ENCODE results near the gene CCDC97. TPM values are rescaled to one million over a fixed set of nuclear protein-coding genes. Genes with fewer than 3 reads are reported as not detected.

Gene CCDC97
- total RNA-seq, 6 donors from 2014 or later: 22.0 to 36.7 (median 27.0) TPM

- H3K27ac ChIP-seq: peak overlapping the region in 2 of 4 donors; percentile 57 to 98
- DNase-seq: peak; percentile 62 to 77
Observed at GRCh38 chr19:41302624-41303351, 7.2 kb upstream of the CCDC97 start.

GRCh38 chr19:41303954-41304353 is 6.0 kb upstream of the CCDC97 start:
- DNase-seq: no peak
- H3K4me1 ChIP-seq: peaks cover 34 to 50% (median 39%) of the 10 kb centered on the region in 4 donors
- H3K27me3 ChIP-seq: no peaks in the 10 kb centered on the region
- TF ChIP-seq POLR2AphosphoS5 (IDR thresholded peaks at IDR 0.05): no peak
- TF ChIP-seq EP300 (IDR thresholded peaks at IDR 0.05): no peak
- no peak for TF ChIP-seq POLR2A (IDR thresholded peaks at IDR 0.05)
- no peak for TF ChIP-seq CTCF (IDR thresholded peaks at IDR 0.05)
- H3K4me3 ChIP-seq: no peak overlapping the region
- WGBS, 2 donors: 83 to 89% methylated on average over 10 to 14 of the region's 14 CpGs
- H3K27ac ChIP-seq: peak overlapping the region in 2 of 4 donors; percentile 57 to 98
- no peak for ATAC-seq (ENCODE audit: low FRiP score in 2 of 2)
- no peaks in the 10 kb centered on the region for H3K9me3 ChIP-seq
- H3K36me3 ChIP-seq: peaks cover 26 to 90% (median 61%) of the 10 kb centered on the region in 4 donors

More at GRCh38 chr19:41302624-41303351, 7.2 kb upstream of the CCDC97 start:
- Histone ChIP-seq H3K4me3 (no peak overlapping the region), H3K4me1 (peaks cover 34 to 50% (median 38%) of the 10 kb centered on the region in 4 donors), H3K27me3 (no peaks in the 10 kb centered on the region), H3K9me3 (no peaks in the 10 kb centered on the region), H3K36me3 (peaks cover 26 to 98% (median 61%) of the 10 kb centered on the region in 4 donors)
- TF ChIP-seq EP300 (IDR thresholded peaks at IDR 0.05) (no peak), POLR2A (IDR thresholded peaks at IDR 0.05) (peak in 2 of 4 donors; percentile 10 to 30)
- WGBS, 2 donors: 50 to 76% methylated on average over 20 to 21 of the region's 21 CpGs
- no peak for ATAC-seq (ENCODE audit: low FRiP score in 2 of 2)

- ATAC-seq (ENCODE audit: low FRiP score in 2 of 2) (no peak), DNase-seq (no peak)
- 77% methylated on average over 4 of the region's 4 CpGs for WGBS, 2 donors
- Histone ChIP-seq H3K9me3 (peaks cover 0 to under 1% (median 0%) of the 10 kb centered on the region in 4 donors), H3K27me3 (no peaks in the 10 kb centered on the region), H3K4me1 (peaks cover 31 to 46% (median 35%) of the 10 kb centered on the region in 4 donors), H3K36me3 (peaks cover 26 to 81% (median 61%) of the 10 kb centered on the region in 4 donors), H3K4me3 (no peak overlapping the region), H3K27ac (peak overlapping the region in 2 of 4 donors; percentile 68 to 98)
- TF ChIP-seq POLR2AphosphoS5 (IDR thresholded peaks at IDR 0.05) (no peak), EP300 (IDR thresholded peaks at IDR 0.05) (no peak), POLR2A (IDR thresholded peaks at IDR 0.05) (no peak), CTCF (IDR thresholded peaks at IDR 0.05) (no peak)
Observed at GRCh38 chr19:41304706-41305483, 5.1 kb upstream of the CCDC97 start.

GRCh38 chr19:41305927-41306793 is 3.8 kb upstream of the CCDC97 start:
- Histone ChIP-seq H3K9me3 (peaks cover 0 to 4% (median 0%) of the 10 kb centered on the region in 4 donors), H3K27me3 (no peaks in the 10 kb centered on the region), H3K4me1 (peaks cover 32 to 47% (median 35%) of the 10 kb centered on the region in 4 donors), H3K4me3 (no peak overlapping the region), H3K27ac (peak overlapping the region; percentile 68 to 98 (median 94)), H3K36me3 (peaks cover 26 to 68% (median 52%) of the 10 kb centered on the region in 4 donors)
- TF ChIP-seq CTCF (IDR thresholded peaks at IDR 0.05): no peak
- no peak for TF ChIP-seq EP300 (IDR thresholded peaks at IDR 0.05)
- TF ChIP-seq POLR2AphosphoS5 (IDR thresholded peaks at IDR 0.05): no peak
- TF ChIP-seq POLR2A (IDR thresholded peaks at IDR 0.05): no peak
- DNase-seq (peak in 1 of 2 donors; percentile 19), ATAC-seq (ENCODE audit: low FRiP score in 2 of 2) (no peak)
- WGBS, 2 donors: 70 to 84% methylated on average over 10 to 12 of the region's 13 CpGs

All from upper lobe of left lung (tissue), 6 donors.